Left ventricle myocardium inferior (tissue), 1 donor: ENCODE measurements around the gene NNAT. TPM values are rescaled to one million over a fixed set of nuclear protein-coding genes. Genes with fewer than 3 reads are reported as not detected.
"Not testable (repeated sequence)": the region's sequence is repeated elsewhere in the genome, so short reads cannot be mapped to it uniquely, and the experiment has no call there.

Experiments
- DNase-seq: peaks from one replicate; pipeline ENCODE4 v3.0.0-alpha.2; 2020
- H3K27ac ChIP-seq: fragments of 200-600 bp; replicated peaks from 2 replicates; pipeline ENCODE4 v1.8.0; 2021
- H3K27me3 ChIP-seq: fragments of 200-600 bp; 2 replicates; pipeline ENCODE4 v1.8.0; 2021; ENCODE audit warnings: low read depth
- H3K36me3 ChIP-seq: fragments of 200-600 bp; 2 replicates; pipeline ENCODE4 v1.8.0; 2021
- H3K4me1 ChIP-seq: fragments of 200-600 bp; 2 replicates; pipeline ENCODE4 v1.8.0; 2021
- H3K4me3 ChIP-seq: fragments of 200-600 bp; 2 replicates; pipeline ENCODE4 v1.8.0; 2021; ENCODE audit warnings: mild to moderate bottlenecking, moderate library complexity
- H3K9me3 ChIP-seq: fragments of 200-600 bp; replicated peaks from 2 replicates; pipeline ENCODE4 v1.8.0; 2021
- intact Hi-C: fragments of 100-400 bp; cut with micrococcal nuclease; formaldehyde crosslinking; loops from one replicate; pipeline ENCODE4 v1.11.0; 2022
- total RNA-seq: library from RNA; stranded (reverse); fragmentation: NEBNext Ultra II Directional; extraction: Animal tissue kit (Norgen Biotek cat#: 25700); gene quantifications from one replicate; pipeline ENCODE4 v1.2.1, GENCODE V29; 2021
- TF ChIP-seq, protein P1 (sequence below): fragments of 200-600 bp; IDR thresholded peaks from 2 replicates; pipeline ENCODE4 v1.8.0; 2021; ENCODE audit warnings: antibody characterized with exemption, mild to moderate bottlenecking, borderline replicate concordance
- donor health status: DM: no; HTN: yes; CAD: no; lungs with severe emphysema.

The NNAT gene
- total RNA-seq, 1 donor from 2014 or later, result 0.33 TPM

DNA sequence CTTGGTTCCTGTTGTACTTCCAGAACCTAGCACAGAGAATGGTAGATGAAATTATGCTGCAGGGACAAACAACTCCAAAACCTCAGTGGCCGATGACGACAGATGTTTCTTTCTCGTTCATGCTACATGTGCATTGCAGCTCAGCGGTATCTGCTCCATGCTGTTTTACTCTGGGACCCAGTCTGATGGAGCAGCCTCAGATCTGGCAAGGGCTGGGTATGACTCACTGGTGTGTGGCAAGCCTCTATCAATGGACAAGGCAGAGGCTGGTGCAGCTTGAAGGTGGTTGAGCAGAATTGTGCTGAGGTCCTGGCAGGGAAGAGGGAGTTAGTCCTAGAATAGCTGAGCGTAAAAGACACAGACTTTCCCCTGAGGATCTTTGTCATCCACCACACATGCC, 17.0 kb downstream of the NNAT start:
- intact Hi-C loops, result loop anchor here (10.0 kb wide), 1 partner anchor 153 kb away; no protein-coding TSS in a partner anchor
- TF ChIP-seq, protein P1, sequence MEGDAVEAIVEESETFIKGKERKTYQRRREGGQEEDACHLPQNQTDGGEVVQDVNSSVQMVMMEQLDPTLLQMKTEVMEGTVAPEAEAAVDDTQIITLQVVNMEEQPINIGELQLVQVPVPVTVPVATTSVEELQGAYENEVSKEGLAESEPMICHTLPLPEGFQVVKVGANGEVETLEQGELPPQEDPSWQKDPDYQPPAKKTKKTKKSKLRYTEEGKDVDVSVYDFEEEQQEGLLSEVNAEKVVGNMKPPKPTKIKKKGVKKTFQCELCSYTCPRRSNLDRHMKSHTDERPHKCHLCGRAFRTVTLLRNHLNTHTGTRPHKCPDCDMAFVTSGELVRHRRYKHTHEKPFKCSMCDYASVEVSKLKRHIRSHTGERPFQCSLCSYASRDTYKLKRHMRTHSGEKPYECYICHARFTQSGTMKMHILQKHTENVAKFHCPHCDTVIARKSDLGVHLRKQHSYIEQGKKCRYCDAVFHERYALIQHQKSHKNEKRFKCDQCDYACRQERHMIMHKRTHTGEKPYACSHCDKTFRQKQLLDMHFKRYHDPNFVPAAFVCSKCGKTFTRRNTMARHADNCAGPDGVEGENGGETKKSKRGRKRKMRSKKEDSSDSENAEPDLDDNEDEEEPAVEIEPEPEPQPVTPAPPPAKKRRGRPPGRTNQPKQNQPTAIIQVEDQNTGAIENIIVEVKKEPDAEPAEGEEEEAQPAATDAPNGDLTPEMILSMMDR, result no peak
- H3K27me3 ChIP-seq, result peaks cover 6% of the 10 kb centered on the region
- H3K4me3 ChIP-seq, result no peak overlapping the region
- peaks cover 4% of the 10 kb centered on the region for H3K4me1 ChIP-seq
- H3K36me3 ChIP-seq, result no peaks in the 10 kb centered on the region
- H3K9me3 ChIP-seq, result no peaks in the 10 kb centered on the region
- H3K27ac ChIP-seq, result no peak overlapping the region
- no peak for DNase-seq

DNA sequence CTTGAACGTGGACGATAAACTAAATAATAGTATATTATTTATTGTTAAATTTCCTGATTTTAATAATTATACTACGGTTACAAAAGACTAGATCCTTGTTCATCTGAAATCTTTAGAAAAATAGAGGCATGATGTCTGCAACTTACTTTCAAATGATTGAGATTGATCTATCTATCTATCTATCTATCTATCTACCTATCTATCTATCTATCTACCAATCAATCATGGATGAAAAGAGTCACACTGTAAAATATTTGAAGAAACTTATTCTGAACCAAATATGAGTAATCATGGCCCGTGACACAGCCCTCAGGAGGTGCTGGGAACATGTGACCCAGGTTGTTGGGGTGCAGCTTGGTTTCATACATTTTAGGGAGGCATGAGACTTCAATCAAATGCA, 18.4 kb downstream of the NNAT start:
- H3K4me3 ChIP-seq, result no peak overlapping the region
- intact Hi-C loops, result loop anchor here (10.0 kb wide), 1 partner anchor 155 kb away; no protein-coding TSS in a partner anchor
- no peaks in the 10 kb centered on the region for H3K36me3 ChIP-seq
- H3K4me1 ChIP-seq, result no peaks in the 10 kb centered on the region
- no peak for DNase-seq
- no peaks in the 10 kb centered on the region for H3K9me3 ChIP-seq
- TF ChIP-seq, protein P1, result no peak
- peaks cover 8% of the 10 kb centered on the region for H3K27me3 ChIP-seq
- H3K27ac ChIP-seq, result no peak overlapping the region

DNA sequence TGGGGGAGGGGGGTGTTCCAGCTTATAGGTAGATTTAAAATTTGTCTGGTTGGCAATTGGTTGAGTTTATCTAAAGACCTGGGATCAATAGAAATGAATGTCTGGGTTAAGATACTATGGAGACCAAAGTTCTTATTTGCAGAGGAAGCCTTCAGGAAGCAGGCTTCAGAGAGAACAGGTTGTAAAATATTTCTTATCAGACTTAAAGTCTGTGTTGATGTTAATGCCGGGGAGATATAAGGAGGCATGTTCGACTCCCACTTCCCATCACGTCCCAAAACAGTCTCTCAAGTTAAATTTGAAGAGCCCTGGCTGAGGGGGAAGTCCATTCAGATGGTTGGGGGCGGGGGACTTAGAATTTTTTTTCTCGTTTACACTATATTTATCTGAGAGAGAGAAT, 19.0 kb downstream of the NNAT start:
- intact Hi-C loops, result no loop called here

DNA sequence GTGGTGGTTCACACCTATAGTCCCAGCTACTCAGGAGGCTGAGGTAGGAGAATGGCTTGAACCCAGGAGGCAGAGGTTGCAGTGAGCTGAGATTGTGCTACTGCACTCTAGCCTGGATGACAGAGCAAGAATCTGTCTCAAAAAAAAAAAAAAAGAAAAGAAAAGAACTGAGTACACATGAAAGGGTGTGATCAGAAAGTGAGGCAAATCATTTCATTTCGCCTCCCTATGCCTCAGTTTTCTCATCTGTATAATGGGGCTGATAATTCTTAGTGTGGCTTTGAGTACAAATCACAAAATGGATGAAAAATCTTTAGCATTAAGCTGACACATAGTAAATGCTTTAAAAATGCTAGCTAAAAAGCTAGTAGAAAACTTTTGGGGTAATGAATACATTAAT, 19.8 kb downstream of the NNAT start:
- H3K4me3 ChIP-seq, H3K36me3 ChIP-seq, intact Hi-C loops, H3K9me3 ChIP-seq, H3K4me1 ChIP-seq, DNase-seq, H3K27ac ChIP-seq: not testable (repeated sequence)
- peaks cover 12% of the 10 kb centered on the region for H3K27me3 ChIP-seq

More for the DNA sequence above, 19.0 kb downstream of the NNAT start:
- no peak overlapping the region for H3K27ac ChIP-seq
- no peaks in the 10 kb centered on the region for H3K9me3 ChIP-seq
- peaks cover 8% of the 10 kb centered on the region for H3K27me3 ChIP-seq
- H3K4me3 ChIP-seq, result no peak overlapping the region
- no peak for DNase-seq
- H3K36me3 ChIP-seq, result no peaks in the 10 kb centered on the region
- TF ChIP-seq, protein P1, result no peak
- H3K4me1 ChIP-seq, result no peaks in the 10 kb centered on the region

DNA sequence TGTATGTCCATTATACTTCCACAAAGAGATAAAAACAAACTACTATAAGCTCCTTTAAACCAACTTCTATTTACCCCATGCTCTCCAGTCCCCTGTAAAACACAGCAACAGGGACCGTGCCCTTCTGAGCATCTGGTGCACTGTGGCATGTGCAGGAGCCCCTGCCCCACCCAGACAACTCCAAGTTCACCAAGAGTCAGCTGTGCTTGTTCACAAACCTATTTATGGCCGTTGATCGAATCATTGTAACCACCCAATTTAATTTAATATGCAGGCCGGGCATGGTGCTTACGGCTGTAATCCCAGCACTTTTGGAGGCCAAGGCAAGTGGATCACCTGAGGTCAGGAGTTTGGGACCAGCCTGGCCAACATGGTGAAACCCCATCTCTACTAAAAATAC, 20.3 kb downstream of the NNAT start:
- Histone ChIP-seq H3K4me1 (no peaks in the 10 kb centered on the region), H3K4me3 (no peak overlapping the region), H3K27me3 (peaks cover 12% of the 10 kb centered on the region), H3K27ac (no peak overlapping the region), H3K9me3 (no peaks in the 10 kb centered on the region), H3K36me3 (no peaks in the 10 kb centered on the region)
- no peak for DNase-seq
- intact Hi-C loops, result no loop called here
- TF ChIP-seq, protein P1, result no peak

DNA sequence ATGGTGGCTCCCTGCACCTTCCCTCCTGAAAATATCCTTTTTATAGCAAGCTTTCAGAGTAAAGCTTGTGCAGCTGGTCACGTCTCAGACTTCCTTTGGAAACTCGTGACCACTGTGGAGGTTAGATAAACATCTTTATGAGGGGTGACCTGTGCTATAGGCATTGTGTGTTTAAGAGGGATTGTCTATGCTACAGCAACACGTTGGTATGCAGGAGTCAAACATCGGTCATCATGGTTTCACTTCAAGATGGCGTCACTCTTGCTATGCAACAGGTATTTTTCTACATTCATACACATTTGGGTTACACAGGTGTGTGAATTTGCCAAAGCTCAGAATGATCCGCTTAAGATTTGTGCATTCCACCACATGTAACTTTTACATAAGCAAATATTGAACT, 21.2 kb downstream of the NNAT start:
- peaks cover 12% of the 10 kb centered on the region for H3K27me3 ChIP-seq
- TF ChIP-seq, protein P1, result no peak
- no peaks in the 10 kb centered on the region for H3K4me1 ChIP-seq
- no peak for DNase-seq
- H3K9me3 ChIP-seq, result no peaks in the 10 kb centered on the region
- intact Hi-C loops, result no loop called here
- H3K27ac ChIP-seq, result no peak overlapping the region
- no peak overlapping the region for H3K4me3 ChIP-seq
- H3K36me3 ChIP-seq, result no peaks in the 10 kb centered on the region
